Astrocyte (in vitro differentiated cells and primary cell): Measurements from ENCODE around the gene MTFP1.

Experiments
- CTCF ChIP-seq: IDR thresholded peaks from 2 replicates; pipeline ENCODE4 v1.5.1; 2011; ENCODE audit warnings: low read depth, mild to moderate bottlenecking, inconsistent platforms, low read length, moderate library complexity; ENCODE audit not compliant: insufficient read depth
- EZH2 ChIP-seq: IDR thresholded peaks from 2 replicates; pipeline ENCODE4 v1.6.1; 2012; ENCODE audit warnings: mild to moderate bottlenecking, low read length, inconsistent platforms; ENCODE audit not compliant: insufficient read depth

GRCh38 chr22:30439836-30440235 lies 14.3 kb downstream of the MTFP1 start:
- no peak for TF ChIP-seq CTCF
- no peak for TF ChIP-seq EZH2
